ENCODE results near the gene PRKN.

PRKN gene

DNA sequence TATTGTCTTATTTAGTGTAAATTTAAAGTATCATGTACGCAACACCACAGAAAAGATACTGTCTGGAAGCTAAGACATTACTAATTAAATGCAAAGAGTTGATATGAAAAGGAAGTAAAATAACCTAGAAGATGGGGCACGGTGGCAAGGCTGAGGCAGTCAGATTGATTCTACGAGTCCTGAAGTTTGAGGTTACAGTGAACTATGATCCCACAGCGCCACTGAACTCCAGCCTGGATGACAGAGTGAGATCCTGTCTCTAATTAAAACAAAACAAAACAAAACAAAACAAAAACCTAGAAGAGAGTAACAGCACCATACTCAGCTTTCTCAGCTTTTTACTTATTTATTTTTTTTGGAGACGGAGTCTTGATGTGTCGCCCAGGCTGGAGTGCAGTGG is 199.0 kb downstream of the PRKN start:
- no peak overlapping the region for H3K4me3 ChIP-seq (ENCODE audit: low read depth, low read length)
- TF ChIP-seq, protein P1, sequence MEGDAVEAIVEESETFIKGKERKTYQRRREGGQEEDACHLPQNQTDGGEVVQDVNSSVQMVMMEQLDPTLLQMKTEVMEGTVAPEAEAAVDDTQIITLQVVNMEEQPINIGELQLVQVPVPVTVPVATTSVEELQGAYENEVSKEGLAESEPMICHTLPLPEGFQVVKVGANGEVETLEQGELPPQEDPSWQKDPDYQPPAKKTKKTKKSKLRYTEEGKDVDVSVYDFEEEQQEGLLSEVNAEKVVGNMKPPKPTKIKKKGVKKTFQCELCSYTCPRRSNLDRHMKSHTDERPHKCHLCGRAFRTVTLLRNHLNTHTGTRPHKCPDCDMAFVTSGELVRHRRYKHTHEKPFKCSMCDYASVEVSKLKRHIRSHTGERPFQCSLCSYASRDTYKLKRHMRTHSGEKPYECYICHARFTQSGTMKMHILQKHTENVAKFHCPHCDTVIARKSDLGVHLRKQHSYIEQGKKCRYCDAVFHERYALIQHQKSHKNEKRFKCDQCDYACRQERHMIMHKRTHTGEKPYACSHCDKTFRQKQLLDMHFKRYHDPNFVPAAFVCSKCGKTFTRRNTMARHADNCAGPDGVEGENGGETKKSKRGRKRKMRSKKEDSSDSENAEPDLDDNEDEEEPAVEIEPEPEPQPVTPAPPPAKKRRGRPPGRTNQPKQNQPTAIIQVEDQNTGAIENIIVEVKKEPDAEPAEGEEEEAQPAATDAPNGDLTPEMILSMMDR (IDR thresholded peaks at IDR 0.05; ENCODE audit: low read depth, low read length), result no peak
- DNase-seq (ENCODE audit: low read depth, low spot score), result no peak
- in situ Hi-C loops (cut with HindIII; ENCODE audit: low sequenced_read_pairs), result no loop called here

DNA sequence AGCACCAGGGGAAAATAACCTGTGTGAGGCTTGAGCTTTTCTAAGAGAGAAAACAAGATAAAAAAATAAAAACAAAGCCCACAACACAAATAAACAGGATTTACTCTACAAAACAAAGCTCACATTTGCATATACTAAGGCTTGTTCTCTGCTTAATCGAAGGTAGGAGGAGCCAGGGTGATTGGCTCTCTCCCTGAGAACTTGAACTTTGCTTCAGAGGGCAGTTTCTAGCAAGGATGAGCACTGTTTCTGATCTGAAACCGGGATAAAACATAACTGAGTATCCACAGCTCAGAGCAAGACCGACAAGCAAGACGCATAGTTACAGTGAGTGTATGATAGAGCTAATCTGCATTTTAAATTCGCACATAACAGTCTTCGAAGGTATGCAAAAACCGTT is 200.6 kb downstream of the PRKN start:
- no peak overlapping the region for H3K4me3 ChIP-seq (ENCODE audit: low read depth, low read length)
- no peak for DNase-seq (ENCODE audit: low read depth, low spot score)
- TF ChIP-seq, protein P1 (IDR thresholded peaks at IDR 0.05; ENCODE audit: low read depth, low read length), result no peak
- in situ Hi-C loops (cut with HindIII; ENCODE audit: low sequenced_read_pairs), result no loop called here

- TF ChIP-seq, protein P1 (IDR thresholded peaks at IDR 0.05; ENCODE audit: low read depth, low read length), result no peak
- in situ Hi-C loops (cut with HindIII; ENCODE audit: low sequenced_read_pairs), result no loop called here
- no peak for DNase-seq (ENCODE audit: low read depth, low spot score)
- H3K4me3 ChIP-seq (ENCODE audit: low read depth, low read length), result no peak overlapping the region
These were observed 202.4 kb downstream of the PRKN start for GRCh38 chr6:162525181-162525580.

DNA sequence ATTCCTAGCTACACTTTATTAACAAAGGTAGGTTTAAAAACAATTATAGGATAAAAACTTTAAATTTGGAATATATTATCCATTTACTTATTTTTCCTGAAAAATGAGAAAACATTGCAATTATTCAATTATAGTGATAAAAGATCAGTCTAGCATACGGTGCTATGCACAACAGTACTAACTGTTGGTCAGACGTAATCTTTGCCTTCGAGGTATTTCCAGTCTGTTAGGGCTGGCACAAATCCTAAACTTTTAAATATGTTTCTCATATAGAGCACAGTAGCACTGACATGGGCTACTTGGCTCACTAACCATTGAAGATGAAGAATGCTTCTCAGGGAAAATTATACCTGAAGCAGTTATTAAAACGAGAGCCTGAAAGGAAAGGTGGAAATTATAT is 214.8 kb downstream of the PRKN start:
- DNase-seq (ENCODE audit: low read depth, low spot score), result no peak
- in situ Hi-C loops (cut with HindIII; ENCODE audit: low sequenced_read_pairs), result no loop called here
- TF ChIP-seq, protein P1 (IDR thresholded peaks at IDR 0.05; ENCODE audit: low read depth, low read length), result no peak
- no peak overlapping the region for H3K4me3 ChIP-seq (ENCODE audit: low read depth, low read length)

- in situ Hi-C loops (cut with HindIII; ENCODE audit: low sequenced_read_pairs), result no loop called here
- TF ChIP-seq, protein P1 (IDR thresholded peaks at IDR 0.05; ENCODE audit: low read depth, low read length), result no peak
- no peak for DNase-seq (ENCODE audit: low read depth, low spot score)
- H3K4me3 ChIP-seq (ENCODE audit: low read depth, low read length), result no peak overlapping the region
These were observed 230.2 kb downstream of the PRKN start for GRCh38 chr6:162497389-162497788.

DNA sequence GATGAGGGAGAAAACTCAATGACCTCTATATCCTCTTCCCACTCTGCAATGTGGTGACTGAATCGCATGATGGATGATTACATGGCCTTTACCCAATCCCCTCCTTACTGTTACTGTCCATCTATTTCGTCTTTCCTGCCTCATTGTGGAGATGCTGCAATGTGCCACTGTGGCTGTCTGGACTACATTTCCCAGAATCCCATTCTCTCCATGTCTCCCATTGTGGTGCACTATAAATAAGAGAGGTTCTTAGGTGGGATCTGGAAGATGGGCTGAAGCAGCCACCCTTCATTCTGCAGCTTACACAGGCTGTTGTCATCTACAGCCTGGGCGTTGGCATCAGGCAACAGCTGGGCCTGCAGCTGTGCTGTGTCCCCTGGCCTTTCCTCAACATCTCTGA is 233.6 kb downstream of the PRKN start:
- TF ChIP-seq, protein P1 (IDR thresholded peaks at IDR 0.05; ENCODE audit: low read depth, low read length), result no peak
- H3K4me3 ChIP-seq (ENCODE audit: low read depth, low read length), result no peak overlapping the region
- DNase-seq (ENCODE audit: low read depth, low spot score), result no peak
- in situ Hi-C loops (cut with HindIII; ENCODE audit: low sequenced_read_pairs), result no loop called here

DNA sequence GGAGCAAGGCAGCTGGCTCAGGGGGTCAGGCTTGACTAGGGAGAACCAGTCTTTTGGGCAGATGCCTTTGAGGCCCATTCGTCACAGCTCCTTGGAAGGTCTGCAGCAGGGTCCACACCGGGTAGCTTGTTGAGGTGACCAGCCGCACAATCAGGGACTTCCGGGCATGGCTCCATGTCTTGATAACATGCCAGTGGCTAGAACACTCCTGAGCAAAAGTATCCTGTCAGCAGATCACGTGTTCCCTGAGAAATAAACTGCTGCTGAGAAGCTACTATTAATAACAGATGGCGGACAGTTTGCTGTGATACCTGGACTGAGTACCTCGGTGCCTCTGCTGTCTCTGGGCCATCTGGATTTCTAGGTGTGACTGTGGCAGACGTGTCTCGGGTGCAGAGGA is 235.9 kb downstream of the PRKN start:
- DNase-seq (ENCODE audit: low read depth, low spot score), result no peak
- TF ChIP-seq, protein P1 (IDR thresholded peaks at IDR 0.05; ENCODE audit: low read depth, low read length), result no peak
- H3K4me3 ChIP-seq (ENCODE audit: low read depth, low read length), result no peak overlapping the region
- in situ Hi-C loops (cut with HindIII; ENCODE audit: low sequenced_read_pairs), result no loop called here

Data from astrocyte of the spinal cord (primary cell).